Measurements from ENCODE around the gene TUBG1.

DNA sequence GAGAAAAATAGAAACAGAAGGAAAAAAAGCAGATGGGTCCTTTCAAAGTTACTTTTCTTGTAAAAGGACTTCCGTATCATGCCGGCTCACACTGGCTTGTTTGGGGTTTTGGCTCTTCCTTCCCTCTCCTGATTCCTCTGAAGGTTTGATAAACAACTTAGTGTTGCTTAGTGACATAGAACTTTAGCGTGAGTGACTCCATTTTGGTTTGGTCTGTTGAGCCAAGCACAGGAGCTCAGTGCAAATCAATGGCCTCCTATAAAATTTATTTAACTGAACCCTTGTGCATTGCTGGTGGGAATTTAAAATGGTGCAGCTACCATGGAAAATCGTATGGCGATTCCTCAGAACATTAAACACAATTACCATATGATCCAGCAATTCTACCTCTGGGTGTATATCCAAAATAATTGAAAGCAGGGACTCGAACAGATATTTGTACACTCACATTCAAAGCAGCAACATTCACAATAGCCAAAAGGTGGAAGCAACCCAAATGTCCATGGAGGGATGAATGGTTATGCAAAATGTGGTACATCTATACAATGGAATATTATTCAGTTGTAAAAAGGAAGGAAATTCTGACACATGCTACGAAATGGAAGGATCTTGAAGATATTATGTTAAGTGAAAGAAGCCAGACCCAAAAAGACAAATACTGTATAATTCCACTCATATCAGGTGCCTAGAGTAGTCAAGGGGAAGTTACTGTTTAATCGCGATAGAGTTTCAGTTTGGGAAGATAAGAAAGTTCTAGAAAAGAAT is 48.5 kb downstream of the TUBG1 start:
- TF ChIP-seq EZH2 (IDR thresholded peaks at IDR 0.05; ENCODE audit: borderline replicate concordance, control insufficient read depth, low read depth, low read length) (no peak), TAF1 (IDR thresholded peaks at IDR 0.05; ENCODE audit: borderline replicate concordance, low read depth, low read length) (no peak), POLR2A (IDR thresholded peaks at IDR 0.05; ENCODE audit: low read depth, low read length) (no peak)
- TF ChIP-seq, protein P1, sequence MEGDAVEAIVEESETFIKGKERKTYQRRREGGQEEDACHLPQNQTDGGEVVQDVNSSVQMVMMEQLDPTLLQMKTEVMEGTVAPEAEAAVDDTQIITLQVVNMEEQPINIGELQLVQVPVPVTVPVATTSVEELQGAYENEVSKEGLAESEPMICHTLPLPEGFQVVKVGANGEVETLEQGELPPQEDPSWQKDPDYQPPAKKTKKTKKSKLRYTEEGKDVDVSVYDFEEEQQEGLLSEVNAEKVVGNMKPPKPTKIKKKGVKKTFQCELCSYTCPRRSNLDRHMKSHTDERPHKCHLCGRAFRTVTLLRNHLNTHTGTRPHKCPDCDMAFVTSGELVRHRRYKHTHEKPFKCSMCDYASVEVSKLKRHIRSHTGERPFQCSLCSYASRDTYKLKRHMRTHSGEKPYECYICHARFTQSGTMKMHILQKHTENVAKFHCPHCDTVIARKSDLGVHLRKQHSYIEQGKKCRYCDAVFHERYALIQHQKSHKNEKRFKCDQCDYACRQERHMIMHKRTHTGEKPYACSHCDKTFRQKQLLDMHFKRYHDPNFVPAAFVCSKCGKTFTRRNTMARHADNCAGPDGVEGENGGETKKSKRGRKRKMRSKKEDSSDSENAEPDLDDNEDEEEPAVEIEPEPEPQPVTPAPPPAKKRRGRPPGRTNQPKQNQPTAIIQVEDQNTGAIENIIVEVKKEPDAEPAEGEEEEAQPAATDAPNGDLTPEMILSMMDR (IDR thresholded peaks at IDR 0.05 in 2 of 3, conservative IDR thresholded peaks at IDR 0.05 in 1 of 3; ENCODE audit: control insufficient read depth in 2 of 3, extremely low read depth in 1 of 3, insufficient read depth in 1 of 3, low read depth in 3 of 3, low read length in 3 of 3): no peak
- TF ChIP-seq, protein P2, sequence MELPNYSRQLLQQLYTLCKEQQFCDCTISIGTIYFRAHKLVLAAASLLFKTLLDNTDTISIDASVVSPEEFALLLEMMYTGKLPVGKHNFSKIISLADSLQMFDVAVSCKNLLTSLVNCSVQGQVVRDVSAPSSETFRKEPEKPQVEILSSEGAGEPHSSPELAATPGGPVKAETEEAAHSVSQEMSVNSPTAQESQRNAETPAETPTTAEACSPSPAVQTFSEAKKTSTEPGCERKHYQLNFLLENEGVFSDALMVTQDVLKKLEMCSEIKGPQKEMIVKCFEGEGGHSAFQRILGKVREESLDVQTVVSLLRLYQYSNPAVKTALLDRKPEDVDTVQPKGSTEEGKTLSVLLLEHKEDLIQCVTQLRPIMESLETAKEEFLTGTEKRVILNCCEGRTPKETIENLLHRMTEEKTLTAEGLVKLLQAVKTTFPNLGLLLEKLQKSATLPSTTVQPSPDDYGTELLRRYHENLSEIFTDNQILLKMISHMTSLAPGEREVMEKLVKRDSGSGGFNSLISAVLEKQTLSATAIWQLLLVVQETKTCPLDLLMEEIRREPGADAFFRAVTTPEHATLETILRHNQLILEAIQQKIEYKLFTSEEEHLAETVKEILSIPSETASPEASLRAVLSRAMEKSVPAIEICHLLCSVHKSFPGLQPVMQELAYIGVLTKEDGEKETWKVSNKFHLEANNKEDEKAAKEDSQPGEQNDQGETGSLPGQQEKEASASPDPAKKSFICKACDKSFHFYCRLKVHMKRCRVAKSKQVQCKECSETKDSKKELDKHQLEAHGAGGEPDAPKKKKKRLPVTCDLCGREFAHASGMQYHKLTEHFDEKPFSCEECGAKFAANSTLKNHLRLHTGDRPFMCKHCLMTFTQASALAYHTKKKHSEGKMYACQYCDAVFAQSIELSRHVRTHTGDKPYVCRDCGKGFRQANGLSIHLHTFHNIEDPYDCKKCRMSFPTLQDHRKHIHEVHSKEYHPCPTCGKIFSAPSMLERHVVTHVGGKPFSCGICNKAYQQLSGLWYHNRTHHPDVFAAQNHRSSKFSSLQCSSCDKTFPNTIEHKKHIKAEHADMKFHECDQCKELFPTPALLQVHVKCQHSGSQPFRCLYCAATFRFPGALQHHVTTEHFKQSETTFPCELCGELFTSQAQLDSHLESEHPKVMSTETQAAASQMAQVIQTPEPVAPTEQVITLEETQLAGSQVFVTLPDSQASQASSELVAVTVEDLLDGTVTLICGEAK (IDR thresholded peaks at IDR 0.05; ENCODE audit: borderline replicate concordance): no peak
